Neural progenitor cell (in vitro differentiated cells): ENCODE results near the gene FAM50B.

ENCODE experiments used
- CTCF ChIP-seq: fragments of 200-600 bp; sonication (generic); IDR thresholded peaks from 2 replicates; pipeline ENCODE4 v1.5.1; 2017; ENCODE audit warnings: antibody characterized with exemption, mild to moderate bottlenecking
- EZH2phosphoT487 ChIP-seq: fragments of 200-600 bp; sonication (generic); IDR thresholded peaks from 2 replicates; pipeline ENCODE4 v1.6.1; 2017; ENCODE audit warnings: antibody characterized with exemption

DNA sequence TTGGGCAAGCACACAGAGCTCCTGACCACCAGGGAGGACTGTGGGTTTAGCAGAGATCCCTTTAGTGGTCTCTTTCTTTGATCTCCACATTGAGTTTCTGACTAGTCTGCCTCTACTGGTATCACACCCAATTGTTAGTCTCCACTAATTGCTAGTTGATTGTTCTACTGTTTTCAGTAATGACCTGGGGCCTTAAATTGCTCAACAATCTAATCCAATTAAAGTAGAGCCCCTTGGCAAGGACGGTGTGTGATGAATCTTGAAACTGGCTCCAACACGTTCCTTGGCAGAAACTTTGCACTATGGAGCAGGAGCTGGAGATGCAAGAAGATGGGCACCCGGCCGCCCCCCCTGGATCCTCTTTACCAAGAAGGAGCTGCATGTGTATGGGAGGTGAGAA, 12.3 kb downstream of the FAM50B start:
- TF ChIP-seq EZH2phosphoT487 (no peak), CTCF (no peak)
